Raji (cell line): ENCODE results near the gene FBXL5.

Experiments used
- POLR2A ChIP-seq: IDR thresholded peaks from 2 replicates; pipeline ENCODE4 v1.6.1; 2011; ENCODE audit warnings: low read depth, low read length, control low read depth; ENCODE audit not compliant: insufficient read depth

The FBXL5 gene

GRCh38 chr4:15683143-15683495 is 28.0 kb upstream of the FBXL5 start:
- no peak for TF ChIP-seq POLR2A

- no peak for TF ChIP-seq POLR2A
Measured at GRCh38 chr4:15682242-15683142, 27.3 kb upstream of the FBXL5 start.

GRCh38 chr4:15681372-15682241 is 26.4 kb upstream of the FBXL5 start, which contains the start of gene FAM200B:
Gene FAM200B, plus strand, starts transcription at chr4:15681827. Its CDS starts 5,151 bp downstream, at chr4:15686978.
- TF ChIP-seq POLR2A, result peak; percentile 80

- TF ChIP-seq POLR2A, result no peak
Measured at GRCh38 chr4:15681067-15681371, 25.9 kb upstream of the FBXL5 start.

- no peak for TF ChIP-seq POLR2A
Measured at GRCh38 chr4:15677507-15677988, 22.4 kb upstream of the FBXL5 start.

DNA sequence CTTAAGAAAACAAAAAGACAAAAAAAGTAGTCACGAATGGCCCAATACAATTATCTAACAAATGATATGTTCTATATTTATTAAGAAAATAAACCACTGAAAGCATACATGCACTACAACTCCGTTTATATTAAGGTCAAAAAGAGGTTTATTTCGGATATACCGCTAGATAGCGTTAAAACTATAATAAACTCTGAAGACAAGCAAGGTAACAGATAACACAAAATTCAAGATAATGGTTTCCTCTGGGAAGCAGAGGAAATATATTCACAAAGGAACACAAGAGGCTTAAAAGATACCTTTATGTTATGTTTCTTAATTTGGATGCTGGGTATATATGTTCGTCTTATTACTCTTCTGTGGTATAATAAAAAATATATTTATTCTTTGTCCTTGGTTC is 21.7 kb upstream of the FBXL5 start:
- TF ChIP-seq POLR2A, result no peak

- TF ChIP-seq POLR2A, result no peak
Measured at GRCh38 chr4:15676039-15676438, 20.9 kb upstream of the FBXL5 start.

DNA sequence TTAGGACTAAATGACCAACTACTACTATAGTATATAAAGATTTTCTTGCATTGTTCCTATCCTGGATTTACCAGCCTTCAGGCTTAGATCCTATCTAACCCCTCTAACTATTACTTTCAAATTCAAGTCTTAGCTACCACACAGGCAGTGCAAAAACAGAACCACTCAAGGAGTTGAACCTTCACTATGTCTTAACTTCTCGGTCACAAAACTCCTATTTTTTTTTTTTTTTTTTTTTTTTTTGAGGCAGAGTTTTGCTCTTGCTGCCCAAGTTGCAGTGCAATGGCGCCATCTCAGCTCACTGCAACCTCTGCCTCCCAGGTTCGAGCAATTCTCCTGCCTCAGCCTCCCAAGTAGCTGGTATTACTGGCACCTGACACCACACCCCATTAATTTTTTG is 20.2 kb upstream of the FBXL5 start:
- no peak for TF ChIP-seq POLR2A

- TF ChIP-seq POLR2A, result no peak
Measured at GRCh38 chr4:15674926-15675325, 19.8 kb upstream of the FBXL5 start.

DNA sequence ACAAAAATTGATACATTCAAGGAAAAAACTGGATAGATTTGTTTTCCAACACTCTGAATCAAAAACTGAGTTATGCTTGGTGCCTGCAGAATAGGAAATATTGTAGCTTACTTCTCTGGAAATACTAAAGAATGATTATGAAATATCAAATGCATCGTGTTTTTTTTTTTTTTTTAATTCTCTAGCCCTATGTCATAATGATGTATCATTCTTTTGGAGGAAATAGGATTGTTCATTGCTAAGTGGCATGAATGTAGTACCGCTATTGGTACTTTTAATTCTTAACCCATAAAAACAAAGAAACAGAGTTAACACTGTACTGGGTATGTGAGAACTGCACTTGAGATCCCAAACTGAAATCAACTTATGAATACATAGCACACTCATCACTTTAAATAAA is 18.9 kb upstream of the FBXL5 start:
- TF ChIP-seq POLR2A, result no peak

GRCh38 chr4:15673337-15673736 is 18.2 kb upstream of the FBXL5 start:
- no peak for TF ChIP-seq POLR2A

DNA sequence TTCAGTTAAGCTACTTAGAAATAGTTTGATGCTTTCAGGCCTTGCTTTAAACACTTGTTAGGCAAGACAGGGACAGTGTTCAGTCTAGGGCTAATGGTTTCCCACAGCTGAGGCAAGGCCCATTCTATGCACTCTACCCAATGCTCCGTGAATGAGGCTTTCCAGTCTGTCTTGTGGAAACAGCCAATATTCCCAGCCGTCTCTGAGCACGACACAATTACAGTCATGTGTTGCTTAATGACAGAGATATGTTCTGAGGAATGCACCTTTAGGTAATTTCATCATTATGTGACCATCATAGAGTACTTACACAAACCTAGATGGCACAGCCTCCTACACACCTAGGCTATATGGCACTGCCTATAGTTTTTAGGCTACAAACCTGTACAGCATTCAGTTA is 16.9 kb upstream of the FBXL5 start:
- no peak for TF ChIP-seq POLR2A

GRCh38 chr4:15670576-15670975 is 15.4 kb upstream of the FBXL5 start:
- TF ChIP-seq POLR2A, result no peak

GRCh38 chr4:15668566-15669435 is 13.6 kb upstream of the FBXL5 start:
- no peak for TF ChIP-seq POLR2A

- no peak for TF ChIP-seq POLR2A
Measured at GRCh38 chr4:15667006-15667405, 11.8 kb upstream of the FBXL5 start.
